Breast epithelium (tissue), 4 donors: Measurements from ENCODE around the gene LRRC1. TPM values are rescaled to one million over a fixed set of nuclear protein-coding genes. Genes with fewer than 3 reads are reported as not detected.
A peak's percentile ranks its signal among the peaks of the same experiment; 100 is the strongest.

ENCODE experiments used
- DNase-seq, 2 donors: peaks; one replicate each; pipeline ENCODE4 v3.0.0-alpha.2; 2019; ENCODE audit warnings: low spot score in 2 of 2
- H3K27ac ChIP-seq, 2 donors: fragments of 200-600 bp; sonication (generic) in 1 of 2; one replicate each; pipeline ENCODE4 v1.5.1; 2016 to 2019; ENCODE audit warnings: mild to moderate bottlenecking in 1 of 2
- H3K27me3 ChIP-seq, 2 donors: fragments of 200-600 bp; sonication (generic) in 1 of 2; one replicate each; pipeline versions ENCODE4 v1.5.1 to v1.6.0; 2017 to 2019; ENCODE audit warnings: control low read depth in 1 of 2, mild to moderate bottlenecking in 1 of 2
- H3K36me3 ChIP-seq: fragments of 200-600 bp; one replicate; pipeline ENCODE4 v1.5.1; 2019
- H3K4me1 ChIP-seq, 2 donors: fragments of 200-600 bp; sonication (generic); one replicate each; pipeline ENCODE4 v1.5.1; 2016 to 2019; ENCODE audit warnings: control low read depth in 1 of 2
- H3K4me3 ChIP-seq, 3 donors: fragments of 200-600 bp; sonication (generic); 1 replicate in 2 of 3; 2 replicates in 1 of 3; pipeline ENCODE4 v1.5.1; 2016 to 2019; ENCODE audit warnings: mild to moderate bottlenecking in 3 of 3, moderate library complexity in 2 of 3
- H3K9me3 ChIP-seq, 2 donors: fragments of 200-600 bp; sonication (generic) in 1 of 2; one replicate each; pipeline ENCODE4 v1.5.1; 2016 to 2019; ENCODE audit warnings: control low read depth in 1 of 2
- POLR2A ChIP-seq: fragments of 450-650 bp; IDR thresholded peaks from one replicate; pipeline ENCODE4 v1.6.1; 2016; ENCODE audit warnings: antibody characterized with exemption, mild to moderate bottlenecking, moderate library complexity
- POLR2AphosphoS5 ChIP-seq, 3 donors: sonication (generic); formaldehyde crosslinking; IDR thresholded peaks; one replicate each; pipeline ENCODE4 v1.6.1; 2017; ENCODE audit warnings: antibody characterized with exemption in 3 of 3
- intact Hi-C: fragments of 100-400 bp; cut with DNase I; formaldehyde crosslinking; loops from one replicate; pipeline ENCODE4 v1.15.1; 2023; ENCODE audit warnings: low total_unique reads
- total RNA-seq, 3 donors: library from RNA; depleted of rRNA; stranded (reverse); fragments of >200 nt; gene quantifications; one replicate each; pipeline ENCODE4 v1.1.0, GENCODE V29; 2016
- TF ChIP-seq, protein P1 (sequence below), 3 donors: fragments of 450-650 bp; IDR thresholded peaks; one replicate each; pipeline ENCODE4 v1.5.1; 2016 to 2017; ENCODE audit warnings: antibody characterized with exemption in 3 of 3, mild to moderate bottlenecking in 3 of 3, moderate library complexity in 3 of 3

LRRC1 gene
- total RNA-seq, 3 donors from 2014 or later = 10.1 to 37.9 (median 37.4) TPM

GRCh38 chr6:53910834-53911233 is 116.0 kb downstream of the LRRC1 start:
- DNase-seq = no peak
- H3K4me1 ChIP-seq = no peaks in the 10 kb centered on the region
- no peaks in the 10 kb centered on the region for H3K36me3 ChIP-seq
- peak in 1 of 3 donors; percentile 45 for TF ChIP-seq POLR2AphosphoS5 (IDR thresholded peaks at IDR 0.05)
- TF ChIP-seq, protein P1, sequence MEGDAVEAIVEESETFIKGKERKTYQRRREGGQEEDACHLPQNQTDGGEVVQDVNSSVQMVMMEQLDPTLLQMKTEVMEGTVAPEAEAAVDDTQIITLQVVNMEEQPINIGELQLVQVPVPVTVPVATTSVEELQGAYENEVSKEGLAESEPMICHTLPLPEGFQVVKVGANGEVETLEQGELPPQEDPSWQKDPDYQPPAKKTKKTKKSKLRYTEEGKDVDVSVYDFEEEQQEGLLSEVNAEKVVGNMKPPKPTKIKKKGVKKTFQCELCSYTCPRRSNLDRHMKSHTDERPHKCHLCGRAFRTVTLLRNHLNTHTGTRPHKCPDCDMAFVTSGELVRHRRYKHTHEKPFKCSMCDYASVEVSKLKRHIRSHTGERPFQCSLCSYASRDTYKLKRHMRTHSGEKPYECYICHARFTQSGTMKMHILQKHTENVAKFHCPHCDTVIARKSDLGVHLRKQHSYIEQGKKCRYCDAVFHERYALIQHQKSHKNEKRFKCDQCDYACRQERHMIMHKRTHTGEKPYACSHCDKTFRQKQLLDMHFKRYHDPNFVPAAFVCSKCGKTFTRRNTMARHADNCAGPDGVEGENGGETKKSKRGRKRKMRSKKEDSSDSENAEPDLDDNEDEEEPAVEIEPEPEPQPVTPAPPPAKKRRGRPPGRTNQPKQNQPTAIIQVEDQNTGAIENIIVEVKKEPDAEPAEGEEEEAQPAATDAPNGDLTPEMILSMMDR (IDR thresholded peaks at IDR 0.05) = no peak
- TF ChIP-seq POLR2A = no peak
- no peaks in the 10 kb centered on the region for H3K9me3 ChIP-seq
- no peak overlapping the region for H3K27ac ChIP-seq
- no peaks in the 10 kb centered on the region for H3K27me3 ChIP-seq
- intact Hi-C loops = no loop called here
- H3K4me3 ChIP-seq = no peak overlapping the region

GRCh38 chr6:53912661-53913060 is 117.9 kb downstream of the LRRC1 start:
- Histone ChIP-seq H3K4me1 (no peaks in the 10 kb centered on the region), H3K36me3 (no peaks in the 10 kb centered on the region), H3K9me3 (no peaks in the 10 kb centered on the region), H3K27ac (no peak overlapping the region), H3K4me3 (no peak overlapping the region), H3K27me3 (no peaks in the 10 kb centered on the region)
- DNase-seq = no peak
- no peak for TF ChIP-seq POLR2AphosphoS5 (IDR thresholded peaks at IDR 0.05)
- TF ChIP-seq POLR2A = no peak
- TF ChIP-seq, protein P1 (IDR thresholded peaks at IDR 0.05) = no peak
- intact Hi-C loops = no loop called here

DNA sequence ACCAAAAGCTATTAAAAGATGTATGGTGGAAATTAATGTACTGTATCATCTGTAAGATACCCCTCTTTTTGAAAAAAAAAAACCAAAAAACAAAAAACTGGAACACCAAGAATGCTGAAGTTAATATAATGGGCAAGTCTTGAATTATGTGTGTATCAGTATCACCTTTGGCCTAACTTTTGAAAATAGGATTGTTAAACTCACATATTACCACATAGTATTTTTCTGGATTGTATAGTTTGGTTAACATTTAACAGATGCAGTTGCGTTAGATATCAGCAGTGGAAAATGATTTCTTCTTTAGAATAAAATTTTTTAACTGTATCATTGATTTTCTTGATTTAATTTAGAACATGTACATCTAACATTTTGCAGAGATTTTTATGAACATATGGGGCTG is 118.5 kb downstream of the LRRC1 start:
- H3K4me3 ChIP-seq = no peak overlapping the region
- no peaks in the 10 kb centered on the region for H3K4me1 ChIP-seq
- intact Hi-C loops = no loop called here
- no peaks in the 10 kb centered on the region for H3K9me3 ChIP-seq
- TF ChIP-seq POLR2A (no peak), POLR2AphosphoS5 (IDR thresholded peaks at IDR 0.05) (no peak)
- TF ChIP-seq, protein P1 (IDR thresholded peaks at IDR 0.05) = no peak
- H3K27ac ChIP-seq = no peak overlapping the region
- H3K36me3 ChIP-seq = no peaks in the 10 kb centered on the region
- DNase-seq = no peak
- no peaks in the 10 kb centered on the region for H3K27me3 ChIP-seq

GRCh38 chr6:53915026-53915691 is 120.4 kb downstream of the LRRC1 start:
- Histone ChIP-seq H3K27ac (no peak overlapping the region), H3K4me3 (no peak overlapping the region), H3K36me3 (no peaks in the 10 kb centered on the region), H3K4me1 (peaks cover 0 to 5% of the 10 kb centered on the region in 2 donors), H3K9me3 (no peaks in the 10 kb centered on the region), H3K27me3 (no peaks in the 10 kb centered on the region)
- intact Hi-C loops = no loop called here
- TF ChIP-seq POLR2AphosphoS5 (IDR thresholded peaks at IDR 0.05) = no peak
- TF ChIP-seq, protein P1 (IDR thresholded peaks at IDR 0.05) = no peak
- TF ChIP-seq POLR2A = no peak
- DNase-seq = no peak

DNA sequence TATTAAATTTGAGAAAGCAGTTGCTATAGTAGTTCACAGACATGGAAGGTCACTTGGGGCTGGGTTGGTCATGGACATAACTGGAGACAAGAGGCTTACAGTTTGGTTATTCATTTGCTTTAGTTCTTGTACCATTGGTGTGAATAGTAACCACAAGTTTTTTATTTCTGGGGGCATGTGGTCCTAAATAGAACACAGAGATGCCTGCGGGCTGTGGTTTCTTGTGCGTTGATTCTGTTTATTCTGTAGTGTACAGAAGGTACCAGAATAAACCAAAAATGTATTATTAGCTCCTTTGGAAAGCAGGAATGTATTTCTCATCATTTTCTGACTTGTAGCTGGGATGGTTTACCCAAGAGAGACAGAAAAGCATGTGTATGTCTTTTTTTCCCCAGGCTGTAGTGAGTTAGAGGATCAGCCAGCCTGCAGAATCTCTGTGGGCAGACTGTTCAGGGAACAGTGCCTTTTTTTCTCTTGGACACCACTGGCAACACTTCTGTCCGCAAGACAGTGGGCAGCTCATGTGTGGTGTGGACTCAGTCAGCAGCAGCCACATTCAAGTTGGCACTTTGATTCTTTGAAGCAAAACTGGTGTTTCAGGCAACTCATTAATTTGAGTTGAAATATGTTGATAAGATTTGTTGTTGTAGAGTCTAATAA is 122.1 kb downstream of the LRRC1 start:
- intact Hi-C loops = no loop called here
- no peaks in the 10 kb centered on the region for H3K36me3 ChIP-seq
- TF ChIP-seq, protein P1 (IDR thresholded peaks at IDR 0.05) = no peak
- TF ChIP-seq POLR2AphosphoS5 (IDR thresholded peaks at IDR 0.05) = no peak
- TF ChIP-seq POLR2A = no peak

More for the DNA sequence above, 122.1 kb downstream of the LRRC1 start:
- H3K9me3 ChIP-seq = no peaks in the 10 kb centered on the region
- H3K4me1 ChIP-seq = peaks cover 0 to 5% of the 10 kb centered on the region in 2 donors
- H3K27me3 ChIP-seq = no peaks in the 10 kb centered on the region
- DNase-seq = no peak
- H3K4me3 ChIP-seq = no peak overlapping the region
- H3K27ac ChIP-seq = no peak overlapping the region
